TTC549 (cell line): ENCODE results near the gene SLC5A6.

Experiments
- FAIRE-seq: peaks from 2 replicates; lab custom pipeline; 2012; peaks lifted over from hg19 to GRCh38; lab: Jason Lieb, UNC

Gene SLC5A6

DNA sequence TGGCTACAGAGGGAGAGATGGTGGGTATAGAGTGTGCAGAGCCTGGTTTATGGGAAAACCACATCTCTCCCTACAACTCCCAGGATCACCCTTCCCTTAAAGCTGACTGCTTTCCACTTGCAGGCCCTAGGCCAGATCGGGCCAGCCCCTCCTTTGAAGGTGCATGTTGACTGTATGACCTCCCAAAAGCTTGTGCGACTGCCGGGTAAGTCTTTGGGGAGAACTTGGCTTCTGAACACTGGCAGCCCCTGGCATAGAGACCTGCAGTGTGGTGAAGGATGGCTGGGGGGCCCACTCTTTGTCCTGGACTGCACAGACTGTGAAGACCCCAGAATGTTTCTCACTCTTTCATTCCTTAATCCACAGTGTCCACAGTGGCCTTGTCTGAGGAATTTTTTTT, 24.6 kb upstream of the SLC5A6 start:
- FAIRE-seq = no peak

DNA sequence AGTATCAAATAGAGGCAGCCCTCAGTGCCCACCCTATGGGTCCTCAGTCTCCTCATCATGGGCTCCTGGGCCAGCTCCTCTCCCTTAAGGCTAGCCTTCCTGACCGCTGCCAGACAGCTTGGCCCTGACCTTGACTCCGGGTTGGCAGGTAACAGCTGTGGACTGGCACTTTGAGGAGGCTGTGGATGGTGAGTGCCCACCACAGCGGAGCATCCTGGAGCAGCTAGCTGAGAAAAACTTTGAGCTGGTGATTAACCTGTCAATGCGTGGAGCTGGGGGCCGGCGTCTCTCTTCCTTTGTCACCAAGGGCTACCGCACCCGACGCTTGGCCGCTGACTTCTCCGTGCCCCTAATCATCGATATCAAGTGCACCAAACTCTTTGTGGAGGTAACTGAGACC, 24.1 kb upstream of the SLC5A6 start:
- FAIRE-seq = no peak

DNA sequence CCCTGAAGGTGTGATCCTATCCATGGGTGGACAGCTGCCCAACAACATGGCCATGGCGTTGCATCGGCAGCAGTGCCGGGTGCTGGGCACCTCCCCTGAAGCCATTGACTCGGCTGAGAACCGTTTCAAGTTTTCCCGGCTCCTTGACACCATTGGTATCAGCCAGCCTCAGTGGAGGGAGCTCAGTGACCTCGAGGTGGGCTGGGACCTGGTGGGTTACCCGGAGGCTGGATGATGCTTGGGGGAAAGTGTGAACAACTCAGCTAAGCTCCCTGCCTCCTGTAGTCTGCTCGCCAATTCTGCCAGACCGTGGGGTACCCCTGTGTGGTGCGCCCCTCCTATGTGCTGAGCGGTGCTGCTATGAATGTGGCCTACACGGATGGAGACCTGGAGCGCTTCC, 21.3 kb upstream of the SLC5A6 start:
- no peak for FAIRE-seq

DNA sequence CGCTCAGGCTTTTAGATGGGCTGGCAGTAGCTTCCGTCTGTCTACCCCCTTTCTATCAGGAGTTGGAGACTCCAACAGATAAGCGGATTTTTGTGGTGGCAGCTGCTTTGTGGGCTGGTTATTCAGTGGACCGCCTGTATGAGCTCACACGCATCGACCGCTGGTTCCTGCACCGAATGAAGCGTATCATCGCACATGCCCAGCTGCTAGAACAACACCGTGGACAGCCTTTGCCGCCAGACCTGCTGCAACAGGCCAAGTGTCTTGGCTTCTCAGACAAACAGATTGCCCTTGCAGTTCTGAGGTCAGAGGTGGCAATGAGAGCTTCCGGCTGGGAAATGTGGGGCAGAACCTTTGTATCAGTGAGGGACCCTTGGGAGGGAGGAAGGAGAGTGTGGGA, 19.9 kb upstream of the SLC5A6 start:
- no peak for FAIRE-seq

GRCh38 chr2:27227501-27227900, 15.4 kb upstream of the SLC5A6 start:
- FAIRE-seq = no peak

DNA sequence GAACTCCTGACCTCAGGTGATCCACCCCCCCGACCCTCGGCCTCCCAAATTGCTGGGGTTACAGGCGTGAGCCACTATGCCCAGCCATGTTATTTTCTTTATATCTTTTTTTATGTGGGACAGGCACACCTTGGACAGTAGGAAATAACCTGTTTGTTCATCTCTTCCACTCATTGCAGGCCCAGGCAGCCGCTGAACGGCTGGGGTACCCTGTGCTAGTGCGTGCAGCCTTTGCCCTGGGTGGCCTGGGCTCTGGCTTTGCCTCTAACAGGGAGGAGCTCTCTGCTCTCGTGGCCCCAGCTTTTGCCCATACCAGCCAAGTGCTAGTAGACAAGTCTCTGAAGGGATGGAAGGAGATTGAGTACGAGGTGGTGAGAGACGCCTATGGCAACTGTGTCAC, 13.5 kb upstream of the SLC5A6 start:
- FAIRE-seq = no peak

- FAIRE-seq = no peak
These were observed 11.3 kb upstream of the SLC5A6 start for GRCh38 chr2:27223416-27223815.

GRCh38 chr2:27222407-27222806, 10.3 kb upstream of the SLC5A6 start:
- no peak for FAIRE-seq

DNA sequence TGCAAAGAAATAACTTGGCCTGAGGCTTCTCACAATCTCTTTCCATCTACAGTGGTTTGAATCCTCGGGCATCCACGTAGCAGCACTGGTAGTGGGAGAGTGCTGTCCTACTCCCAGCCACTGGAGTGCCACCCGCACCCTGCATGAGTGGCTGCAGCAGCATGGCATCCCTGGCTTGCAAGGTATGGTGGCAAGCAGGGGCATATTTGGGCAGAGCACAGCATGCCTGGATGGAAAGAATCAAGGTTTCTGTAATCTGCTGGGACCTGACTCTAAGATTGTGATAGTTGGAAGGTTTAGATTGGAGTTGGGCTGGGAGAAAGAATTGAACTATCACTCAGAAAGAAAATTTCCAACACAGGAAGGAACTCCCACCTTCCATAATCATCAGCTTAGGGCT, 9.1 kb upstream of the SLC5A6 start:
- FAIRE-seq = no peak

DNA sequence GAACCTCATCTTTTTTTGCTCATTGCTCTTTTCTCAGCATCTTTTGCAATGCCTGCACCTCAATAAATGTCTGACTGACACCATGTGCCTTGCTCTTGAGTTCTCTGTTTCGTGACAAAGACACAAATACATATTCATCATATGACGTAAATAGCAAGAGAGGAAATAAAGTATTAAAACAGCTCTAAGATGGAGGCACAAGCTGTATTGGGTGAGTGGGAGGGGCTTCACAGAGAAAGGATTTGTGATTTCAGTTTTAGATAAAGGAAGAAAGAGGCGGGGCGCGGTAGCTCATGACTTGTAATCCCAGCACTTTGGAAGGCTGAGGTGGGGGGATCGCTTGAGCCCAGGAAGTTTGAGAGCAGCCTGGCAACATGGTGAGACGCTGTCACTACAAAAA, 8.0 kb upstream of the SLC5A6 start:
- no peak for FAIRE-seq

DNA sequence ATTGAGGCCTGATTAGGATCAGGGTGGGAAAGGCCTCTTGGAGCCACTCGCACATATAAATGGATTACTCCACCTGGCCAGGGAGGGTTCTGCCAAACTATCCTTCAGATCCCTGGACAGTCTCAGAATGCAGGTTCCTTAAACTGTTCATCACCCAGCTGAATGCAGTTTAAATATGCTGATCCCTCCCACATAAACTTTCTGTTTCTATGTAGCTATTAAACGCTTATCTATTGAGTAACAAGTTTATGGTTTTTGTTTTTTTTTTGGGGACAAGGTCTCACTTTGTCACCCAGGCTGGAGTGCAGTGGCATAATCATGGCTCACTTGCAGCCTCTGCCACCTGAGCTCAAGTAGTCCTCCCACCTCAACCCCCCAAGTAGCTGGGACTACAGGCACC, 7.0 kb upstream of the SLC5A6 start:
- no peak for FAIRE-seq

GRCh38 chr2:27218614-27219013, 6.5 kb upstream of the SLC5A6 start:
- no peak for FAIRE-seq

GRCh38 chr2:27217173-27218121, 5.4 kb upstream of the SLC5A6 start, which contains the start of gene CAD:
CAD (plus strand) TSS chr2:27217369; CDS start chr2:27217552, 183 bp downstream.
- no peak for FAIRE-seq

GRCh38 chr2:27216416-27217137, 4.5 kb upstream of the SLC5A6 start:
- no peak for FAIRE-seq

GRCh38 chr2:27214941-27215340, 2.9 kb upstream of the SLC5A6 start:
- FAIRE-seq = no peak

DNA sequence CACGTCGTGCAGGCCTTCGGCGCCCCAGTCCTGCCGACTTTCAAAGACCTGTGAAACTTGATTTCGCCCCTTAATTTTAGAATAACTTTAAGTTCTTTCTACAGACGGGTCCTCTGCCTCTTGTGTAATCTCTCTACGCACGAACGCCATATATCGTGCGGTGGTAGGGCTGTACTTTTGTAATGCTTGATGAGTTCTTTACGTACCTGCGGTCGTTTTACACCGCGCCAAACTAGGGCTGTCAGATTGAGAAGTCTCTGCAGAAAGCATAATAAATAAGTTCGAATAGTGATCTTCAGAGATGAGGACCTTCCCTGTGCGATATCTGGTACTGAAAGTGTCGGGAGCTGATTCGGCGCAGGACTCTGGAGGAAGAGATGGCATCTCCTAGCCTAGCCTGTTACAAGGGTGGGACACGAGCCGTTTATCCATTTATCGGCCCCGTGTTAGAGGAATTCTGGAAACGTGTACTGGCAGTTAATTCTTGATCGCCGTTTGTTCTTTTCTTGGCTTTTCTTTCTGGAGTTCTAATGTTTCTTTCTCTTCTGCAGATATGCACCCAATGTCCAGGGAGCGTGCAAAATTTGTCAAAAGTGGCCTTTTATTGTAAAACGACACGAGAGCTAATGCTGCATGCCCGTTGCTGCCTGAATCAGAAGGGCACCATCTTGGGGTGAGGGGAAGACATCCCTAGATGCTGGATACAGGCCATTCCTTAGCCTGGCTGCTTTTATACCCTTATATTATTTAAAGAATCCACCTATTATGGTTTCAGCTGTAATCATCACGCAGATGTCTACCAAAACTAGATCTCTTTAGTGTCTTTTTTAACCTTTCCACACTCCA, 781 bp upstream of the SLC5A6 start:
- no peak for FAIRE-seq

DNA sequence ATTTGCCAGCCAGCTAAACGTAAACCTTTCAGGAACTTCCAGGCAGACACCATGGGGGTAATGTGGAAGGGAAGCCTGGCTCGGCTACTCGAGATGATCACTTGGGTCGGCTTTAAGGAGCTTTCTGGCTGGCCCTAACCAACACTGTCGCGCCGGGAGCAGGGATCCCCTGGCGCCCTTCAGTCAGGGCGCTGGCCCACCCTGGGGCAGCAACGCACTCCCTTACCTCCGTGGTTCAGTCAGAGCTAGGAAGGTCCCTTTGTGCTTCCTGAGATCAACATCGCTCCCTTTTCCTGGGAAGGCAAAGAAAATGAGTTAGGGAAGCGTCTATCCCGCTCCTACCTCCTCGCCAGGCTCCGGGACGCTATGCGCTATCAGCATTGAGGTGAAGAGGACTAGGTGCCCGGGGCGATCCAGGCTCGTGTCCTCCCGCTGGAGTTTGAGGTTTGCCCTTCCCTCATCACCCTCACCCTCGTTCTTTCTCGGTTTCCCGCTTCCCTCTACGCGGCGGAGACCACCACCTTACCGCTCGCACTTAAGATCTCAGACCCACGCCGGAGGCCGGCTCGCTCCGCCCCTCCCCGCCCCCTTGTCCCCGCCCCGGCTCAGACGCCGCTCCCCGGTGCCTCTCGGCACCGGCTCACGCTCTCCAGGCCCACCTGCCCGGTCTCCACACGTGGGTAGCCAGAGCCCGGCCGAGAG, 676 bp downstream of the SLC5A6 start:
- no peak for FAIRE-seq

DNA sequence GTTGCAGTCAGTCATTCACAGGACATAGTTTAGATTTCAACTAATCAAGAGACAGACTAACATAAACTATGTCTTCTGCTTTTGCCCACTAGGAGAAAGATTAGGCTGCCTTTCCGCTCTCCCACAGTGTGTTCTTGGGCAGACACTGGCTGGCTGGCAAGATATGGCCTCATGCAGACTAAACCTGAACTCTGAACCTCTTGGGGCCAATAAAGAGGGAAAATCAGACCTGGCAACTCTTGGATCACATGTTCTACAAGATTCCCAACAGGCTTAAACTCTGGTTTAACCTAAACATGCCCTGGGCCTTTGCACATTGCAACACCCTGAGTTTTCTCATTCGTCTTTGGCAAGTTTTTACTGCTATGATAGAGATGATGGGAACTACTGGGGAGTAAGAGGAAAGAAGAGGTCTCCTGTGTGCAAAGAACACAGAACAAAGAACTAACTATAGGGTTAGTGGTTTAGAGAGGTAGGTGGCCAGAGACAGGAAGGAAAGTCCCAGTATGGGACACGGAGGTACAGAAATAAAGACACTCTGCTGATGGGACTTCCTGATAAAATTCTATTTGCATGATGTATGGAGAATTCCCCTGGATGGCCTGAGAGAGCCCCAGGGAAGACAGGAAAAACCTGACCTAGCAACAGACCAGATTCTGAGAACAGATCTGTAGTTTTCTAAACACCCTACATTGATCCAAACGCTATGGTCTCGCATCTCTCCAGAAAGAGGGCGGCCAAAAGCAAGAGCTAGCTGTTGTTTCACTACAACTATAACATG, 2.3 kb downstream of the SLC5A6 start:
- FAIRE-seq = no peak

DNA sequence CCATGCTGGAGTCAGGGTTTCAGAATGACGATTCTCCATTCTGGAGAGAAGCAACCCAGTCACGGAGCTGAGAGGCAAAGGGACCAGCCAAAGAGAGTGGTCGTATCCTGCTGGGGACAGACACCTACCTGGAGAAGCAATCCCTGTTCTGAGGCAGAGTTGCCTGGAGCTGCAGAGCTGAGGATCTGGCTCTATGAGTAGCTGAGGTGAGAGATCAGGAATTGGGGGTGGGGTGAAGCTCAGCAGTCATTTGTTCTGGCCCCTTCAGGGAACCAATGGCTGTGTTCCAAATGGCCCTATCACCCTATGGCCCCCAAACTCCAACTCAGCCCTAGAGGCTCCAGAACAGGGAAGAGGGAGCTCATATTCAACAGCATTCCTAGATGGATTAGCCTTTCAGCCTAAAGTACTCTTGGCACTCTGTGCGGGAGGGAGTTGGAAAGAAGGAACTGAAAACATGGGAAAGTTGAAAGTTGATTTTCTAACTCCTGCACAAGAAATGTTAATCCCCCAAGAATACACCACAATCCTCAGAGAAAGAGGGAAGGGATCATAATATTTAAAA, 3.5 kb downstream of the SLC5A6 start:
- FAIRE-seq = no peak

DNA sequence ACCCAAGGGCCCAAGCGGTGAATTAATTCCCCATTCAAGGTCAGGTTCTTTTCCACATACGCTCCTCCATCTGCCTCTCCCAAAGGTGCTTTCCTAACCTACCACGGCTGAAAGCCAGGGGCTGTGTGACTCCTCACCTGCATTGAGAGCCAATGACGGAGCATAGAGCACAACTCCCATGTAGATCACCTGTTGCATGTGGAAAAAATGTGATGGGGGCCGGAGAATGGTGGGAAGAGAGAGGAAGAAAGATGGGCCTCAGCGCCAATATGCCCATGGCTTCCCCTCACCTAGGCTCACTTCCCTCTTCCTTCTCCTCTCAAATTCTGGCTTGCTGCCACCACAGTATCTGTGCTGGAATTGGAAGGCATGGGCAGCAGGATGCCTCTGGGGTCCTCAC, 5.7 kb downstream of the SLC5A6 start:
- no peak for FAIRE-seq

GRCh38 chr2:27205206-27205605, 6.9 kb downstream of the SLC5A6 start:
- no peak for FAIRE-seq
